GM13976 (cell line): ENCODE data around the gene OR6X1.
"Not testable (repeated sequence)": the region's sequence is repeated elsewhere in the genome, so short reads cannot be mapped to it uniquely, and the experiment has no call there.

ENCODE experiments used
- DNase-seq: peaks from one replicate; pipeline ENCODE4 v3.0.0; 2012; ENCODE audit warnings: low spot score
- in situ Hi-C: fragments of 300-500 bp; cut with MboI; formaldehyde crosslinking; loops from one replicate; pipeline ENCODE4 v1.12.0; 2022; ENCODE audit warnings: low sequenced_read_pairs, mixed read lengths, inconsistent platforms; ENCODE audit not compliant: unreplicated experiment
- TF ChIP-seq, protein P1 (sequence below): IDR thresholded peaks from 2 replicates; pipeline ENCODE4 v1.5.1; 2012; ENCODE audit warnings: borderline replicate concordance, mild to moderate bottlenecking; ENCODE audit not compliant: insufficient read depth; ENCODE audit errors: extremely low read depth, missing control alignments, control extremely low read depth

The OR6X1 gene

DNA sequence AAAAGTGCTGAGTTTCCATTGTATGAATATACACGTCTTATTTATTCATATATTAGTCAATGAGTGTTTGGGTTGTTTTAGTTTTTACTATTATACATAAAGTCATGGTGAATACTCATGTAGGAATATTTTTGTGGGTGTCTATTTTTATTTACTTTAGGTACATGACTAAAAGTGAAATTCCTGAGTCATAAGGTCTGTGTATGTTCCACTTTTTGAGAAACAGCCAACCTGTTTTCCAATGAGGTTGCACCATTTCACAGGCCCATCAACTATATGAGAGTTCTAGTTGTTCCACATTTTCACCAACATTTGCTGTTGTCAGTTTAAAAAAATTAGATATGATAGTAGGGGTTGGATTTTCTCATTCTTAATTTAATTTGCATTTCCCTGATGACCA is 6.6 kb upstream of the OR6X1 start:
- DNase-seq = peak; percentile 73
- in situ Hi-C loops = no loop called here
- TF ChIP-seq, protein P1, sequence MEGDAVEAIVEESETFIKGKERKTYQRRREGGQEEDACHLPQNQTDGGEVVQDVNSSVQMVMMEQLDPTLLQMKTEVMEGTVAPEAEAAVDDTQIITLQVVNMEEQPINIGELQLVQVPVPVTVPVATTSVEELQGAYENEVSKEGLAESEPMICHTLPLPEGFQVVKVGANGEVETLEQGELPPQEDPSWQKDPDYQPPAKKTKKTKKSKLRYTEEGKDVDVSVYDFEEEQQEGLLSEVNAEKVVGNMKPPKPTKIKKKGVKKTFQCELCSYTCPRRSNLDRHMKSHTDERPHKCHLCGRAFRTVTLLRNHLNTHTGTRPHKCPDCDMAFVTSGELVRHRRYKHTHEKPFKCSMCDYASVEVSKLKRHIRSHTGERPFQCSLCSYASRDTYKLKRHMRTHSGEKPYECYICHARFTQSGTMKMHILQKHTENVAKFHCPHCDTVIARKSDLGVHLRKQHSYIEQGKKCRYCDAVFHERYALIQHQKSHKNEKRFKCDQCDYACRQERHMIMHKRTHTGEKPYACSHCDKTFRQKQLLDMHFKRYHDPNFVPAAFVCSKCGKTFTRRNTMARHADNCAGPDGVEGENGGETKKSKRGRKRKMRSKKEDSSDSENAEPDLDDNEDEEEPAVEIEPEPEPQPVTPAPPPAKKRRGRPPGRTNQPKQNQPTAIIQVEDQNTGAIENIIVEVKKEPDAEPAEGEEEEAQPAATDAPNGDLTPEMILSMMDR = no peak

DNA sequence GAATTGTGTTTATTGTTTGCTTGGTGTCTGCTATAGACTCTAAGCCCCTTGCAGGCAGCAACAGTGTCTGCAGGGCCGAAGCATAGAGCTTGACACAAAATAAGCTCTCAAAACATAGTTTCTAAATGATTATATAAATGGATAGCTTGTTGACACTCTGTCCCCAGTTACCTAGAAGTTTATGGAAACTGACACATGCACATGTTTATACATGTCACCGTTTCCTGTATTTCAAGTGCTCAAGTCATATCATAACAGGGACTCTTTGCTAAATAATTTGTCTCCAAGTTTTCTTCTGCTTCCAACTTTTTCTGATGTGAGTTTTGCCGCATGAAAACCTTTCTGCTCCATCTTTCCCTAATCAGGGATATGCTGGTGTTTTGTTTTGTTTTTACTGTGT is 3.7 kb upstream of the OR6X1 start:
- in situ Hi-C loops = no loop called here
- no peak for DNase-seq
- TF ChIP-seq, protein P1 = no peak

DNA sequence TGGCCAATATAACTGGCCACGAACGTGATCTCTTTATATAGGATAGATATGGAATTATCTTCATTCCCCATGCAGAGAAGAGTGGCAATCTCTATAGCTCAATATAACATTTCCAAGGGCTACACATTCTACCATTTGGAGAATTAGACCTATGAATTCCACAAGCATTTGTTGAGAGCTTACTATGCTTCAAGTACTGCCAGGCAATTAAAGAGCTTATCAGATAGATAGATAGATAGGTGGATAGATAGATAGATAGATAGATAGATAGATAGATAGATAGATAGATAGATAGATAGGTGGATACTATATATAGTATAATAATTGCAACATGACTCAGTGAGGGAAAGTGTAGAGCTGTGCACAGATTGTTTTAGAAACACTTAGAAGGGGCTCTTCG is 1.5 kb upstream of the OR6X1 start:
- TF ChIP-seq, protein P1 = no peak
- DNase-seq = no peak
- in situ Hi-C loops = no loop called here

DNA sequence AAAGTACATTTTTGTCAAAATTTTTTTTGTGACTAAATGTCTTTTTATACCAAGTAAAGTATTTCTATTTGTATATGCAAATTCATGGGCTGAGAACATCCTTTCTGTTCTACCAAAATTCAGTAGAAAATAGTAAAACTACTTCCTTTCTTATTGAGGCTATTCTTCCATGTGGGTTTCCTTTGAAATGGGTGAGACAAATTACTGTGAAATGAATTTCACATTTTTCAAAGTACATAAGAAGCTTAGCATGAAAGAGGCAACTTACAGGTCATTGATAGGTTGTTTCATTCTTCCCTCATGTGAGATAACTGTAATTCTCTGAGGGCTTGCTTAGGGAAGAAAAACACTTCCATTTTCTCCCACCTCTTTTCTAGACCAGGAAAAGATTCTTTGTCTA is 1.0 kb upstream of the OR6X1 start:
- no peak for DNase-seq
- TF ChIP-seq, protein P1 = no peak
- in situ Hi-C loops = no loop called here

DNA sequence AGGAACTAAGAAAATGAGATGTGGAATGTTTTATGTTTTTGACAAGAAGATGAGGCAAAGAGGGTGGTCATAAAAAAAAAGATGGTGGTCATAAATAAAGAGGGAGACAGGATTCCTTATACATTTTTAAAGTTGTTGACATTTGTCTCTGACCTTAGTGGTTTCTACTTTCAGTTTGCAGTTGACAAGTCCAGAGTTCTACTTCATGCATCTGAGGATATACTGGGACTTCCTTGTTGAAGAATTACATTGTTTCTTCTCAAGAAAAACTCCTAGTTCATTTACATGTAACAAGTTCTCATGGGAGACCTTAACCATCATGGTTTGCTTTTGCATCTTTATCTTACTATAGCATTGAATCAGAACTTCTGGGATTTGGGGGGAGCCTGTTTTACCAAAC is 1.2 kb downstream of the OR6X1 start:
- TF ChIP-seq, protein P1 = no peak
- no peak for DNase-seq
- in situ Hi-C loops = no loop called here

DNA sequence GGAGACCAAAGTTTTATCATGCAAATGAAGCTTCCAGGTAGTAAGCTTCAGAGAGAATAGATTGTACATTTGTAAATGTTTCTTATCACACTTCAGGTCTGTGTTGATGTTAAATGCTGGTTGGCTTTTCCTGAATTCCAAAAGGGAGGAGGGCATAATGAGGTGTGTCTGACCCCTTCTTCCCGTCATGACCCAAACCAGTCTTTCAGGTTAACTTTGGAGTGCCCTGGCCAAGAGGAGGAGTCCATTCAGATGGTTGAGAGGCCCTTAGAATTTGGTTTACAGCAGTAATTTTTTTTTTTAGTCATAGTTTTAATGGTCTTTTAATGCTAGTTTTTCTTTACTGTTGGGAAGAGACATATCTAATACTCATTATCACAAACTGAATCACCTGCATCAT is 2.5 kb downstream of the OR6X1 start:
- TF ChIP-seq, protein P1 = no peak
- in situ Hi-C loops = no loop called here
- no peak for DNase-seq

DNA sequence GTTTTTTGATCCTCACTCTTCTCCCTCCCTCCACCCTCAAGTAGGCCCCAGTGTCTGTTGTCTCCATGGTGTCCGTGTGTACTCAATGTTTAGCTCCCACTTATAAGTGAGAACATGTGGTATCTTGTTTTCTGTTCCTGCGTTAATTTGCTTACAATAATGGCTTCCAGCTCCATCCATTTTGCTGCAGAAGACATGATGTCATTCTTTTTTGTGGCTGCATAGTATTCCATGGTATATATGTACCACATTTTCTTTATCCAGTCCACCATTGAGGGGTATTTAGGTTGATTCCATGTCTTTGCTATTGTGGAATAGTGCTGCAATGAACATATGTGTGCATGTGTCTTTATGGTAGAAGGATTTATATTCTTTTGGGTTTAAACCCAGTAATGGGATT is 6.0 kb downstream of the OR6X1 start:
- DNase-seq, in situ Hi-C loops: not testable (repeated sequence)
